Fibroblast of mammary gland (primary cell): Measurements from ENCODE around the gene ZNF44.

ENCODE experiments used
- DNase-seq: peaks from one replicate; pipeline ENCODE4 v3.0.0-alpha.2; 2010; ENCODE audit warnings: low read depth
- H3K4me3 ChIP-seq: 2 replicates; pipeline ENCODE4 v1.5.1; 2011; ENCODE audit warnings: low read depth, mild to moderate bottlenecking, low read length, moderate library complexity; ENCODE audit not compliant: control insufficient read depth
- CTCF ChIP-seq: conservative IDR thresholded peaks from 2 replicates; pipeline ENCODE4 v1.5.1; 2011; ENCODE audit warnings: low read depth, low read length, inconsistent platforms; ENCODE audit not compliant: control insufficient read depth, insufficient read depth

Gene ZNF44

GRCh38 chr19:12294249-12295158 lies at the start of gene ZNF44:
Gene ZNF44, minus strand, starts transcription at chr19:12294883. Its CDS starts 189 bp downstream, at chr19:12294694.
- no peak for TF ChIP-seq CTCF
- peak within 1 kb of the TSS; percentile 94 for H3K4me3 ChIP-seq
- peak; percentile 93 for DNase-seq

- no peak for TF ChIP-seq CTCF
- H3K4me3 ChIP-seq, result peak within 1 kb of the TSS; percentile 87
- peak; percentile 91 for DNase-seq
Observed at GRCh38 chr19:12333162-12334159, 38.8 kb upstream of the ZNF44 start, which contains the start of gene ZNF563. Gene ZNF563, minus strand, starts transcription at chr19:12333633. Its CDS starts 151 bp downstream, at chr19:12333482.

GRCh38 chr19:12331211-12331941 lies 36.7 kb upstream of the ZNF44 start:
- DNase-seq, result no peak
- no peak for TF ChIP-seq CTCF

GRCh38 chr19:12330340-12330739 lies 35.7 kb upstream of the ZNF44 start:
- no peak overlapping the region for H3K4me3 ChIP-seq
- DNase-seq, result no peak
- no peak for TF ChIP-seq CTCF

More at GRCh38 chr19:12331211-12331941, 36.7 kb upstream of the ZNF44 start:
- H3K4me3 ChIP-seq, result no peak overlapping the region

GRCh38 chr19:12325690-12326089 lies 31.0 kb upstream of the ZNF44 start:
- no peak for TF ChIP-seq CTCF
- no peak overlapping the region for H3K4me3 ChIP-seq
- no peak for DNase-seq

GRCh38 chr19:12318782-12319413 lies 24.2 kb upstream of the ZNF44 start:
- DNase-seq, result no peak
- H3K4me3 ChIP-seq, result no peak overlapping the region

More at GRCh38 chr19:12318782-12319413, 24.2 kb upstream of the ZNF44 start:
- no peak for TF ChIP-seq CTCF
